K562 treated with DMSO at 1 percent for 12 hours (cell line): ENCODE measurements around the gene TMCC2. TPM values are rescaled to one million over a fixed set of nuclear protein-coding genes. Genes with fewer than 3 reads are reported as not detected.

ENCODE experiments used
- total RNA-seq: library from RNA; unstranded; fragments of 300-600 nt; gene quantifications from 2 replicates; pipeline ENCODE4 v1.2.3, GENCODE V29; 2022; ENCODE audit not compliant: insufficient read depth

The TMCC2 gene
- total RNA-seq: 8.3 and 12.1 TPM in 2 replicates

GRCh38 chr1:205227584-205228013 lies at the start of gene TMCC2:
Gene TMCC2, plus strand, starts transcription at chr1:205227946. Its CDS starts 619 bp downstream, at chr1:205228565.

GRCh38 chr1:205211169-205211838 lies 16.4 kb upstream of the TMCC2 start, which contains the start of gene DSTYK:
Gene DSTYK, minus strand, starts transcription at chr1:205211702. Its CDS starts 167 bp downstream, at chr1:205211535.

GRCh38 chr1:205321162-205321958 lies 93.6 kb downstream of the TMCC2 start, which contains the start of gene NUAK2:
Gene NUAK2, minus strand, starts transcription at chr1:205321745. Its CDS starts 117 bp downstream, at chr1:205321628.

Other genes starting within 250 kb of the TMCC2 start
- not detected in 2 replicates for gene CNTN2, start 184.7 kb upstream of the TMCC2 start, total RNA-seq
- 8.5 and 10.7 TPM in 2 replicates for gene TMEM81, start 143.5 kb upstream of the TMCC2 start, total RNA-seq
- gene RBBP5, start 106.0 kb upstream of the TMCC2 start, total RNA-seq: 9.1 and 23.5 TPM in 2 replicates
- 2.8 and 9.5 TPM in 2 replicates for gene DSTYK, start 16.2 kb upstream of the TMCC2 start, total RNA-seq
- 0.44 and 1.1 TPM in 2 replicates for gene NUAK2, start 93.8 kb downstream of the TMCC2 start, total RNA-seq
- not detected in 2 replicates for gene KLHDC8A, start 129.0 kb downstream of the TMCC2 start, total RNA-seq
- not detected in 2 replicates for gene LEMD1, start 194.1 kb downstream of the TMCC2 start, total RNA-seq
- 0.35 and 0.73 TPM in 2 replicates for gene BLACAT1, start 228.1 kb downstream of the TMCC2 start, total RNA-seq